ENCODE results near the gene MRPL12. TPM values are rescaled to one million over a fixed set of nuclear protein-coding genes. Genes with fewer than 3 reads are reported as not detected.
A peak's percentile ranks its signal among the peaks of the same experiment; 100 is the strongest.

Gene MRPL12
- total and polyA plus RNA-seq, 9 of the 15 experiments (the other 6 are each of a cell fraction or from before 2014, with no cell fraction given), result 0.94 to 338 (median 100) TPM

DNA sequence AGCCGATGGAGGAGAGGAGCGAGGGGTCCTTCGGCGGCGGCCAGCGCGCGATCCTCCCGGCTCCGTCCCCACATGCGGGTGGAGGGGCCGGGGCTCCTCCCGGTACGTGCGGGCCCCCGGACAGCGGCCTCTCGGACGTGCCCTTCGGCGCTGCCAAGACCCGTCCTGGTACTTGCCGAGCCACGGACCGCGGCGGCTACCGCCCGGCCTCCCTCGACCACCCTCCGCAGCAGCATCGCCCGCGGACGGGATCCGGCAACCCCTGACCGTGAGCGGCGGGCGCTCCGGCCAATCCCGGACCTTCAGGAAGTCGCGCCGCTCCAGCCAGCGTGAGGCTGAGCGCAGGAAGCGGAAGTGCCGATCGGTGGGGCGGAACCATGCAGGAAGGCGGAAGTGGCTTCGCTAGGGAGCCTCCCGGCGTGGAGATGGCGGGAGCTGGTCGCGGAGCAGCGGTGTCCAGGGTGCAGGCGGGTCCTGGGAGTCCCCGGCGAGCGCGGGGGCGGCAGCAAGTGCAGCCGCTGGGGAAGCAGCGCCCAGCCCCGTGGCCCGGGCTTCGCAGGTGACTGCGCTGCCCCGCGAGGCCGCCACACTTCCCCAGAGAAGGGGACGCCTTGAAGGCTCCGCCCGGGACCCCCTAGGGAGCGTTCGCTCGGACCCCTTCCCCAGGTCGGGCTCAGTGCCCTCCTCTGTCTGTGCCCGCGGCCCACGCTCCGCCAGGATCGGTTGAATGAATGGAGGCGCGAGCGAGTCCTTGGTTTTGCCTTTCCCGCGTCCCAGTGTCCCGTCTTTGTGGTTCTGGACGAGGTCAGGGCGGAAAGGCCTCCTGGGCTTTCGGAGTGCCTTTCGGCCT, 36.6 kb upstream of the MRPL12 start, which contains the start of the genes CCDC137 and OXLD1:
CCDC137 (plus strand) TSS at position 396 of the 850 bp plus-strand sequence; CDS start at position 426, 30 bp downstream.
OXLD1 (minus strand) TSS at position 264 of the 850 bp plus-strand sequence; CDS start at position 236, 28 bp downstream.
- H3K27ac ChIP-seq (ENCODE audit: extremely low read depth, low read depth, low read length), result peak within 1 kb of the TSS; percentile 98
- no peaks in the 10 kb centered on the region for H4K20me1 ChIP-seq (replicated peaks; ENCODE audit: control insufficient read depth, insufficient read depth, low read length)
- CTCF ChIA-PET (ENCODE audit: low intra/inter-chr PET ratio), result no interaction called here
- FAIRE-seq, result peak; percentile 82
- intact Hi-C loops (cut with micrococcal nuclease) (loop anchor here (1.0 to 5.0 kb wide), 2 partner anchors 30 to 36 kb away; partner anchors contain the start of gene MRPL12), in situ Hi-C loops (cut with MboI) (no loop called here)
- POLR2A ChIA-PET, result interaction anchor here (0.6 to 2.0 kb wide), 7 partner anchors 9 to 48 kb away, joined by 4 to 9 read pairs (median 6); partner anchors contain the start of genes ARL16 and HGS
- H3K27me3 ChIP-seq (ENCODE audit: control insufficient read depth in 2 of 2, insufficient read depth in 2 of 2, low read length in 2 of 2), result no peaks in the 10 kb centered on the region
- no peaks in the 10 kb centered on the region for H3K9me1 ChIP-seq (ENCODE audit: control insufficient read depth, insufficient read depth, low read length)
- H3K4me2 ChIP-seq (ENCODE audit: insufficient read depth, low read length), result peak within 1 kb of the TSS; percentile 94
- H3K4me3 ChIP-seq, result peak within 1 kb of the TSS; percentile 87
- H2AFZ ChIP-seq (ENCODE audit: low read depth, low read length), result peak within 1 kb of the TSS; percentile 53
- H3K79me2 ChIP-seq (ENCODE audit: control insufficient read depth, insufficient read depth, low read length), result peaks cover 63% of the 10 kb centered on the region
- H3K4me1 ChIP-seq (replicated peaks in 1 of 2; ENCODE audit: control insufficient read depth in 2 of 2, insufficient read depth in 2 of 2, low read length in 2 of 2), result peaks cover 36 to 77% of the 10 kb centered on the region in 2 experiments
- H3K36me3 ChIP-seq (ENCODE audit: control insufficient read depth, insufficient read depth, low read length), result peaks cover 56% of the 10 kb centered on the region
- H3K9me3 ChIP-seq (replicated peaks; ENCODE audit: control insufficient read depth, insufficient read depth, low read depth, low read length), result no peaks in the 10 kb centered on the region
- DNase-seq (ENCODE audit: extremely low read depth in 1 of 4, low spot score in 3 of 4), result peak; percentile 95 to 98 (median 97)
- ATAC-seq, result peak; percentile 94
- under 1% methylated on average over 71 of the region's 96 CpGs for WGBS (ENCODE audit: insufficient coverage, low coverage, missing lambda C conversion rate)
- no TSS peak for BruUV-seq (replicated peaks)
- H3K9ac ChIP-seq (ENCODE audit: insufficient read depth in 1 of 2, low read depth in 2 of 2, low read length in 2 of 2), result peak within 1 kb of the TSS; percentile 99 to 100
- TF ChIP-seq HDAC1 (IDR thresholded peaks at IDR 0.05) (peak in 1 of 2 experiments; percentile 97; a peak in 2 of 4 replicates), ZBTB7A (IDR thresholded peaks at IDR 0.05; ENCODE audit: borderline replicate concordance, control insufficient read depth, low read depth, low read length) (peak; percentile 87; the same call in 1 of the 2 replicates), POLR2B (IDR thresholded peaks at IDR 0.05; ENCODE audit: low read depth, partially characterized antibody) (peak; percentile 83), GABPB1 (CRISPR knock-in tag; IDR thresholded peaks at IDR 0.05) (peak; percentile 98), XRCC5 (IDR thresholded peaks at IDR 0.05; ENCODE audit: low read depth, low read length) (no peak), ELF2 (CRISPR knock-in tag; IDR thresholded peaks at IDR 0.05) (peak; percentile 98), ETV6 (IDR thresholded peaks at IDR 0.05; ENCODE audit: borderline replicate concordance in 1 of 2, low read depth in 2 of 2, low read length in 1 of 2) (peak; percentile 53 to 74; a peak in 2 of 4 replicates), ETV6 (CRISPR knock-in tag; IDR thresholded peaks at IDR 0.05; ENCODE audit: borderline replicate concordance) (no peak)
- TF ChIP-seq, protein P1, sequence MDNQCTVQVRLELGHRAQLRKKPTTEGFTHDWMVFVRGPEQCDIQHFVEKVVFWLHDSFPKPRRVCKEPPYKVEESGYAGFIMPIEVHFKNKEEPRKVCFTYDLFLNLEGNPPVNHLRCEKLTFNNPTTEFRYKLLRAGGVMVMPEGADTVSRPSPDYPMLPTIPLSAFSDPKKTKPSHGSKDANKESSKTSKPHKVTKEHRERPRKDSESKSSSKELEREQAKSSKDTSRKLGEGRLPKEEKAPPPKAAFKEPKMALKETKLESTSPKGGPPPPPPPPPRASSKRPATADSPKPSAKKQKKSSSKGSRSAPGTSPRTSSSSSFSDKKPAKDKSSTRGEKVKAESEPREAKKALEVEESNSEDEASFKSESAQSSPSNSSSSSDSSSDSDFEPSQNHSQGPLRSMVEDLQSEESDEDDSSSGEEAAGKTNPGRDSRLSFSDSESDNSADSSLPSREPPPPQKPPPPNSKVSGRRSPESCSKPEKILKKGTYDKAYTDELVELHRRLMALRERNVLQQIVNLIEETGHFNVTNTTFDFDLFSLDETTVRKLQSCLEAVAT (IDR thresholded peaks at IDR 0.05), result 0 out of 4 replicates have a peak, but pooled peaks of 1 of the 2 experiments have one; percentile 6
- TF ChIP-seq, protein P2, sequence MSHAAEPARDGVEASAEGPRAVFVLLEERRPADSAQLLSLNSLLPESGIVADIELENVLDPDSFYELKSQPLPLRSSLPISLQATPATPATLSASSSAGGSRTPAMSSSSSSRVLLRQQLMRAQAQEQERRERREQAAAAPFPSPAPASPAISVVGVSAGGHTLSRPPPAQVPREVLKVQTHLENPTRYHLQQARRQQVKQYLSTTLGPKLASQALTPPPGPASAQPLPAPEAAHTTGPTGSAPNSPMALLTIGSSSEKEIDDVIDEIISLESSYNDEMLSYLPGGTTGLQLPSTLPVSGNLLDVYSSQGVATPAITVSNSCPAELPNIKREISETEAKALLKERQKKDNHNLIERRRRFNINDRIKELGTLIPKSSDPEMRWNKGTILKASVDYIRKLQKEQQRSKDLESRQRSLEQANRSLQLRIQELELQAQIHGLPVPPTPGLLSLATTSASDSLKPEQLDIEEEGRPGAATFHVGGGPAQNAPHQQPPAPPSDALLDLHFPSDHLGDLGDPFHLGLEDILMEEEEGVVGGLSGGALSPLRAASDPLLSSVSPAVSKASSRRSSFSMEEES (CRISPR knock-in tag; IDR thresholded peaks at IDR 0.05), result no peak
- TF ChIP-seq, protein P3, sequence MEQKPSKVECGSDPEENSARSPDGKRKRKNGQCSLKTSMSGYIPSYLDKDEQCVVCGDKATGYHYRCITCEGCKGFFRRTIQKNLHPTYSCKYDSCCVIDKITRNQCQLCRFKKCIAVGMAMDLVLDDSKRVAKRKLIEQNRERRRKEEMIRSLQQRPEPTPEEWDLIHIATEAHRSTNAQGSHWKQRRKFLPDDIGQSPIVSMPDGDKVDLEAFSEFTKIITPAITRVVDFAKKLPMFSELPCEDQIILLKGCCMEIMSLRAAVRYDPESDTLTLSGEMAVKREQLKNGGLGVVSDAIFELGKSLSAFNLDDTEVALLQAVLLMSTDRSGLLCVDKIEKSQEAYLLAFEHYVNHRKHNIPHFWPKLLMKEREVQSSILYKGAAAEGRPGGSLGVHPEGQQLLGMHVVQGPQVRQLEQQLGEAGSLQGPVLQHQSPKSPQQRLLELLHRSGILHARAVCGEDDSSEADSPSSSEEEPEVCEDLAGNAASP (IDR thresholded peaks at IDR 0.05), result no peak
- TF ChIP-seq, protein P4, sequence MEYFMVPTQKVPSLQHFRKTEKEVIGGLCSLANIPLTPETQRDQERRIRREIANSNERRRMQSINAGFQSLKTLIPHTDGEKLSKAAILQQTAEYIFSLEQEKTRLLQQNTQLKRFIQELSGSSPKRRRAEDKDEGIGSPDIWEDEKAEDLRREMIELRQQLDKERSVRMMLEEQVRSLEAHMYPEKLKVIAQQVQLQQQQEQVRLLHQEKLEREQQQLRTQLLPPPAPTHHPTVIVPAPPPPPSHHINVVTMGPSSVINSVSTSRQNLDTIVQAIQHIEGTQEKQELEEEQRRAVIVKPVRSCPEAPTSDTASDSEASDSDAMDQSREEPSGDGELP (CRISPR knock-in tag; IDR thresholded peaks at IDR 0.05; ENCODE audit: borderline replicate concordance), result peak; percentile 55; the same call in 1 of the 2 replicates
